GM12878 (cell line): ENCODE measurements around the gene ZNF692. TPM values are rescaled to one million over a fixed set of nuclear protein-coding genes. Genes with fewer than 3 reads are reported as not detected.

Experiments
- ATF2 ChIP-seq: IDR thresholded peaks from 2 replicates; pipeline ENCODE4 v1.6.1; 2012; ENCODE audit warnings: low read length, inconsistent platforms
- ATF7 ChIP-seq: fragments of 450-650 bp; IDR thresholded peaks from 2 replicates; pipeline ENCODE4 v1.6.1; 2016; ENCODE audit warnings: low read depth, mild to moderate bottlenecking
- BACH1 ChIP-seq: fragments of 450-650 bp; IDR thresholded peaks from 2 replicates; pipeline ENCODE4 v1.6.1; 2017; ENCODE audit warnings: mild to moderate bottlenecking, borderline replicate concordance
- CHD2 ChIP-seq: IDR thresholded peaks from 2 replicates; pipeline ENCODE4 v1.6.1; 2011; ENCODE audit warnings: low read depth, low read length, improper control_type of control experiment, borderline replicate concordance
- E2F8 ChIP-seq: fragments of 450-650 bp; IDR thresholded peaks from 2 replicates; pipeline ENCODE4 v1.6.1; 2018; ENCODE audit warnings: mild to moderate bottlenecking, low read depth, moderate library complexity; ENCODE audit not compliant: partially characterized antibody
- EZH2 ChIP-seq: IDR thresholded peaks from 2 replicates; pipeline ENCODE4 v1.6.1; 2012; ENCODE audit warnings: low read depth, mild to moderate bottlenecking, control low read depth, inconsistent platforms, low read length, borderline replicate concordance; ENCODE audit not compliant: control insufficient read depth
- HDGF ChIP-seq: fragments of 450-650 bp; IDR thresholded peaks from 2 replicates; pipeline ENCODE4 v1.6.1; 2016; ENCODE audit warnings: antibody characterized with exemption
- IKZF1 ChIP-seq: fragments of 450-650 bp; conservative IDR thresholded peaks from 2 replicates; pipeline ENCODE4 v1.6.1; 2017; ENCODE audit warnings: antibody characterized with exemption, mild to moderate bottlenecking
- JUND ChIP-seq: IDR thresholded peaks from 2 replicates; pipeline ENCODE4 v1.6.1; 2012; ENCODE audit warnings: low read depth, mild to moderate bottlenecking, low read length, improper control_type of control experiment, moderate library complexity
- KAT2A ChIP-seq: conservative IDR thresholded peaks from 2 replicates; pipeline ENCODE4 v1.6.1; 2011; ENCODE audit warnings: low read depth, low read length; ENCODE audit not compliant: control insufficient read depth
- NFXL1 ChIP-seq: fragments of 450-650 bp; IDR thresholded peaks from 2 replicates; pipeline ENCODE4 v1.6.1; 2017; ENCODE audit warnings: antibody characterized with exemption, mild to moderate bottlenecking, borderline replicate concordance
- NKRF ChIP-seq: fragments of 450-650 bp; conservative IDR thresholded peaks from 2 replicates; pipeline ENCODE4 v1.6.1; 2017; ENCODE audit warnings: mild to moderate bottlenecking, moderate library complexity
- NR2C2 ChIP-seq: IDR thresholded peaks from 2 replicates; pipeline ENCODE4 v1.6.1; 2011; ENCODE audit warnings: borderline replicate concordance, low read depth; ENCODE audit not compliant: control insufficient read depth, insufficient read length
- PBX3 ChIP-seq: IDR thresholded peaks from 2 replicates; pipeline ENCODE4 v1.6.1; 2011; ENCODE audit warnings: mild to moderate bottlenecking, low read depth, low read length, moderate library complexity; ENCODE audit not compliant: insufficient replicate concordance
- POLR2A ChIP-seq: IDR thresholded peaks from 2 replicates; pipeline ENCODE4 v1.6.1; 2011; ENCODE audit warnings: low read depth, mild to moderate bottlenecking, low read length
- POLR2AphosphoS2 ChIP-seq: IDR thresholded peaks from 2 replicates; pipeline ENCODE4 v1.6.1; 2011; ENCODE audit warnings: low read depth, mild to moderate bottlenecking, low read length, improper control_type of control experiment, moderate library complexity
- RAD51 ChIP-seq: fragments of 450-650 bp; IDR thresholded peaks from 2 replicates; pipeline ENCODE4 v1.6.1; 2016; ENCODE audit warnings: moderate library complexity, mild to moderate bottlenecking, inconsistent platforms
- SIN3A ChIP-seq: IDR thresholded peaks from 2 replicates; pipeline ENCODE4 v1.6.1; 2012; ENCODE audit warnings: low read depth, low read length, improper control_type of control experiment
- SMAD5 ChIP-seq: IDR thresholded peaks from 2 replicates; pipeline ENCODE4 v1.6.1; 2016; ENCODE audit warnings: antibody characterized with exemption, low read depth
- SMC3 ChIP-seq: IDR thresholded peaks from 2 replicates; pipeline ENCODE4 v1.6.1; 2011; ENCODE audit warnings: low read length, improper control_type of control experiment, borderline replicate concordance
- STAT3 ChIP-seq: IDR thresholded peaks from 2 replicates; pipeline ENCODE4 v1.6.1; 2011; ENCODE audit warnings: low read depth, low read length, improper control_type of control experiment
- TAF1 ChIP-seq: IDR thresholded peaks from 2 replicates; pipeline ENCODE4 v1.6.1; 2011; ENCODE audit warnings: mild to moderate bottlenecking, low read depth, low read length, borderline replicate concordance
- TARDBP ChIP-seq: IDR thresholded peaks from 2 replicates; pipeline ENCODE4 v1.6.1; 2016; ENCODE audit warnings: borderline replicate concordance
- TCF12 ChIP-seq: IDR thresholded peaks from 2 replicates; pipeline ENCODE4 v1.6.1; 2011; ENCODE audit warnings: low read depth, mild to moderate bottlenecking, low read length
- TCF7 ChIP-seq: IDR thresholded peaks from 2 replicates; pipeline ENCODE4 v1.6.1; 2014; ENCODE audit warnings: antibody characterized with exemption, borderline replicate concordance
- ZNF24 ChIP-seq: fragments of 450-650 bp; IDR thresholded peaks from 2 replicates; pipeline ENCODE4 v1.6.1; 2017; ENCODE audit warnings: antibody characterized with exemption, mild to moderate bottlenecking
- polyA plus RNA-seq, 11 experiments: library from polyadenylated mRNA; depleted of rRNA in 4 of 11; unstranded in 6 of 11; stranded (reverse) in 5 of 11; fragments of >200 nt; fragmentation: Nextera tagmentation in 4 of 11; fragmentation: Illumina TruSeq in 1 of 11; extraction: Ambion mirVana in 4 of 11; extraction: Trizol in 1 of 11; gene quantifications; 1 replicate in 1 of 11; 2 replicates in 10 of 11; pipeline versions ENCODE4 v1.2.1 to v1.2.3, GENCODE V29; 2011 to 2016; ENCODE audit warnings: inconsistent platforms in 2 of 11, missing spikeins in 2 of 11, low read depth in 1 of 11
- total RNA-seq, 4 experiments: library from RNA; depleted of rRNA in 3 of 4; stranded (reverse); fragments of >200 nt in 3 of 4; fragmentation: Illumina TruSeq in 1 of 4; extraction: Trizol in 1 of 4; gene quantifications; 2 replicates each; pipeline versions ENCODE4 v1.2.1 to v1.2.3, GENCODE V29; 2013 to 2021

Gene ZNF692
- total and polyA plus RNA-seq, 10 of the 15 experiments (the other 5 are each of a cell fraction or from before 2014, with no cell fraction given): 5.3 to 76.6 (median 36.9) TPM

- TF ChIP-seq PBX3 (peak; percentile 5), KAT2A (no peak), ZNF24 (no peak), CHD2 (peak; percentile 67), STAT3 (no peak), NKRF (no peak), SMC3 (no peak), NFXL1 (no peak), IKZF1 (peak; percentile 77), TARDBP (no peak), HDGF (no peak), POLR2AphosphoS2 (peak; percentile 65; the same call in 1 of the 2 replicates), SIN3A (0 out of 2 replicates have a peak, but pooled peaks have one; percentile 25), BACH1 (no peak), EZH2 (no peak), ATF7 (no peak), SMAD5 (no peak), POLR2A (peak; percentile 83), JUND (no peak), E2F8 (no peak), TAF1 (peak; percentile 64; the same call in 1 of the 2 replicates), ATF2 (no peak), TCF7 (no peak), TCF12 (0 out of 2 replicates have a peak, but pooled peaks have one; percentile 17), NR2C2 (no peak), RAD51 (no peak)
Measured at GRCh38 chr1:248837781-248838356, 21.0 kb downstream of the ZNF692 start, which contains the start of gene ZNF672 (continued).
